ENCODE results near the gene BCL2L11.

The BCL2L11 gene

GRCh38 chr2:111182121-111182520 is 61.4 kb downstream of the BCL2L11 start:
- in situ Hi-C loops (cut with HindIII; ENCODE audit: low sequenced_read_pairs): no loop called here
- DNase-seq (ENCODE audit: low read depth, low spot score): no peak
- no peak for TF ChIP-seq CTCF (IDR thresholded peaks at IDR 0.05; ENCODE audit: low read depth, low read length)
- H3K4me3 ChIP-seq (ENCODE audit: low read depth, low read length): no peak overlapping the region

GRCh38 chr2:111182740-111183139 is 62.0 kb downstream of the BCL2L11 start:
- no peak for TF ChIP-seq CTCF (IDR thresholded peaks at IDR 0.05; ENCODE audit: low read depth, low read length)
- H3K4me3 ChIP-seq (ENCODE audit: low read depth, low read length): no peak overlapping the region
- in situ Hi-C loops (cut with HindIII; ENCODE audit: low sequenced_read_pairs): no loop called here
- DNase-seq (ENCODE audit: low read depth, low spot score): no peak

- in situ Hi-C loops (cut with HindIII; ENCODE audit: low sequenced_read_pairs): no loop called here
- no peak overlapping the region for H3K4me3 ChIP-seq (ENCODE audit: low read depth, low read length)
- no peak for DNase-seq (ENCODE audit: low read depth, low spot score)
- no peak for TF ChIP-seq CTCF (IDR thresholded peaks at IDR 0.05; ENCODE audit: low read depth, low read length)
Measured at GRCh38 chr2:111184725-111185310, 64.1 kb downstream of the BCL2L11 start.

GRCh38 chr2:111185361-111186022 is 64.8 kb downstream of the BCL2L11 start:
- H3K4me3 ChIP-seq (ENCODE audit: low read depth, low read length): no peak overlapping the region
- in situ Hi-C loops (cut with HindIII; ENCODE audit: low sequenced_read_pairs): no loop called here
- DNase-seq (ENCODE audit: low read depth, low spot score): no peak
- TF ChIP-seq CTCF (IDR thresholded peaks at IDR 0.05; ENCODE audit: low read depth, low read length): no peak

GRCh38 chr2:111186121-111186715 is 65.5 kb downstream of the BCL2L11 start:
- in situ Hi-C loops (cut with HindIII; ENCODE audit: low sequenced_read_pairs): no loop called here
- no peak for TF ChIP-seq CTCF (IDR thresholded peaks at IDR 0.05; ENCODE audit: low read depth, low read length)
- no peak for DNase-seq (ENCODE audit: low read depth, low spot score)
- H3K4me3 ChIP-seq (ENCODE audit: low read depth, low read length): no peak overlapping the region

- in situ Hi-C loops (cut with HindIII; ENCODE audit: low sequenced_read_pairs): no loop called here
- TF ChIP-seq CTCF (IDR thresholded peaks at IDR 0.05; ENCODE audit: low read depth, low read length): no peak
- no peak for DNase-seq (ENCODE audit: low read depth, low spot score)
- H3K4me3 ChIP-seq (ENCODE audit: low read depth, low read length): no peak overlapping the region
Measured at GRCh38 chr2:111186933-111187332, 66.2 kb downstream of the BCL2L11 start.
